ENCODE measurements around the gene THOC7.

Gene THOC7

GRCh38 chr3:63851287-63851686 is 12.3 kb downstream of the THOC7 start:
- Histone ChIP-seq H3K27ac (no peak overlapping the region), H3K4me3 (no peak overlapping the region)

- no peak overlapping the region for H3K4me3 ChIP-seq
- no peak overlapping the region for H3K27ac ChIP-seq
Observed at GRCh38 chr3:63849175-63849574, 14.4 kb downstream of the THOC7 start.

GRCh38 chr3:63847718-63848450 is 15.7 kb downstream of the THOC7 start:
- no peak overlapping the region for H3K27ac ChIP-seq
- H3K4me3 ChIP-seq, result no peak overlapping the region

- Histone ChIP-seq H3K4me3 (no peak overlapping the region), H3K27ac (no peak overlapping the region)
Observed at GRCh38 chr3:63845215-63845614, 18.4 kb downstream of the THOC7 start.

GRCh38 chr3:63842127-63842526 is 21.5 kb downstream of the THOC7 start:
- H3K27ac ChIP-seq, result no peak overlapping the region

GRCh38 chr3:63841704-63842103 is 21.9 kb downstream of the THOC7 start:
- no peak overlapping the region for H3K27ac ChIP-seq
- no peak overlapping the region for H3K4me3 ChIP-seq

More at GRCh38 chr3:63842127-63842526, 21.5 kb downstream of the THOC7 start:
- no peak overlapping the region for H3K4me3 ChIP-seq

GRCh38 chr3:63832395-63832794 is 31.2 kb downstream of the THOC7 start:
- Histone ChIP-seq H3K4me3 (no peak overlapping the region), H3K27ac (no peak overlapping the region)

GRCh38 chr3:63830526-63830925 is 33.1 kb downstream of the THOC7 start:
- H3K27ac ChIP-seq, result peak overlapping the region in 5 of 21 experiments; percentile 5 to 55 (median 35)
- H3K4me3 ChIP-seq, result no peak overlapping the region

GRCh38 chr3:63824309-63824708 is 39.3 kb downstream of the THOC7 start:
- Histone ChIP-seq H3K4me3 (no peak overlapping the region), H3K27ac (no peak overlapping the region)

- Histone ChIP-seq H3K4me3 (no peak within 1 kb of the TSS), H3K27ac (no peak within 1 kb of the TSS)
Observed at GRCh38 chr3:63819151-63819398, 44.5 kb downstream of the THOC7 start, which contains the start of gene C3orf49. Gene C3orf49, plus strand, starts transcription at chr3:63819299. Its CDS starts 173 bp downstream, at chr3:63819472.

- Histone ChIP-seq H3K27ac (no peak overlapping the region), H3K4me3 (no peak overlapping the region)
Observed at GRCh38 chr3:63818282-63819150, 45.1 kb downstream of the THOC7 start.

- H3K4me3 ChIP-seq, result no peak overlapping the region
Observed at GRCh38 chr3:63817225-63817624, 46.4 kb downstream of the THOC7 start.

GRCh38 chr3:63814237-63814636 is 49.4 kb downstream of the THOC7 start:
- no peak overlapping the region for H3K4me3 ChIP-seq
- no peak overlapping the region for H3K27ac ChIP-seq

More at GRCh38 chr3:63817225-63817624, 46.4 kb downstream of the THOC7 start:
- no peak overlapping the region for H3K27ac ChIP-seq

- no peak overlapping the region for H3K27ac ChIP-seq
- H3K4me3 ChIP-seq, result no peak overlapping the region
Observed at GRCh38 chr3:63809607-63810006, 54.0 kb downstream of the THOC7 start.

GRCh38 chr3:63808633-63809032 is 55.0 kb downstream of the THOC7 start:
- H3K27ac ChIP-seq, result no peak overlapping the region
- no peak overlapping the region for H3K4me3 ChIP-seq

GRCh38 chr3:63807961-63808565 is 55.5 kb downstream of the THOC7 start:
- Histone ChIP-seq H3K27ac (no peak overlapping the region), H3K4me3 (no peak overlapping the region)

GRCh38 chr3:63803911-63804310 is 59.7 kb downstream of the THOC7 start:
- no peak overlapping the region for H3K27ac ChIP-seq
- H3K4me3 ChIP-seq, result no peak overlapping the region

- Histone ChIP-seq H3K4me3 (no peak overlapping the region), H3K27ac (no peak overlapping the region)
Observed at GRCh38 chr3:63800097-63800496, 63.5 kb downstream of the THOC7 start.

GRCh38 chr3:63798949-63799348 is 64.7 kb downstream of the THOC7 start:
- Histone ChIP-seq H3K27ac (no peak overlapping the region), H3K4me3 (no peak overlapping the region)

- Histone ChIP-seq H3K27ac (no peak overlapping the region), H3K4me3 (no peak overlapping the region)
Observed at GRCh38 chr3:63798544-63798943, 65.1 kb downstream of the THOC7 start.

GRCh38 chr3:63795438-63795837 is 68.2 kb downstream of the THOC7 start:
- no peak overlapping the region for H3K4me3 ChIP-seq
- no peak overlapping the region for H3K27ac ChIP-seq
